HG03060 (cell line): ENCODE results near the gene TBC1D9B.
"Not testable (repeated sequence)": the region's sequence is repeated elsewhere in the genome, so short reads cannot be mapped to it uniquely, and the experiment has no call there.

Source experiments
- ATAC-seq: cut with Tn5 transposase; IDR thresholded peaks from one replicate; pipeline ENCODE4 v1.9.1; 2021; ENCODE audit warnings: low read depth, moderate number of reproducible peaks; ENCODE audit not compliant: unreplicated experiment

The TBC1D9B gene

DNA sequence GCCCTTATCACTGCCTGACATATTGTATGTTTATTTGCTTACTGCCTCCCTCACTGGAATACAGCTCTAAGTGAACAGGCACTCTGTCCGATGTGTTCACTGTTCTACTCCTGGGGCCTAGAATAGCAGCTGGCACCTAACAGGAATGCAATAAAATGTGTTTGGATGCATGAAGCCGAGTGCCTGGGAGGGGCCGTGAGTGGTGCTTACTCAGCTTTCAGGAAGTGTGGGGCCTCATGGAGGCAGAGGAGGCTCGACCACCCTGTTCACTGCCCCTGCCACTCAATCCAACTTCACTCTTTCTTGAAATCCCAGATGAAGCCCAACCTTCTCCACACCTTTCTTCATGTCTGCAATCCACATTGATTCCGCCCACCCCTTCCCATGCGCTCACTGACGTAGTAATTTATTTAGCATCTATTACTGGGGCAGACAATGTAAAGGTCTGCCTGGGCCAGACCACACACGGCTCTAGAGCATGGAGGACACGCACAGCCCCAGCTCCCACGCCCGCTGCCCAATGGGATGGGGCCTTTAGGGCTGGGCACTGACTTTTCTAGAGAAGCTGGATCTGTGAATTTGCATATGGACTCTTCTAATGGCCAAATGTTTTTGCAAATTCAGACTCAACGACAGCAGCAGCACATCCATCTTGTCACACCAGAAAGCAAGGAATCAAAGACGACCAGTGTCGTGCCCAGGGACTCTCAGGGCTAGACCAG lies 21.3 kb downstream of the TBC1D9B start:
- no peak for ATAC-seq

GRCh38 chr5:179885491-179886090 lies 22.1 kb downstream of the TBC1D9B start:
- ATAC-seq = no peak

GRCh38 chr5:179883163-179883562 lies 24.5 kb downstream of the TBC1D9B start:
- no peak for ATAC-seq

DNA sequence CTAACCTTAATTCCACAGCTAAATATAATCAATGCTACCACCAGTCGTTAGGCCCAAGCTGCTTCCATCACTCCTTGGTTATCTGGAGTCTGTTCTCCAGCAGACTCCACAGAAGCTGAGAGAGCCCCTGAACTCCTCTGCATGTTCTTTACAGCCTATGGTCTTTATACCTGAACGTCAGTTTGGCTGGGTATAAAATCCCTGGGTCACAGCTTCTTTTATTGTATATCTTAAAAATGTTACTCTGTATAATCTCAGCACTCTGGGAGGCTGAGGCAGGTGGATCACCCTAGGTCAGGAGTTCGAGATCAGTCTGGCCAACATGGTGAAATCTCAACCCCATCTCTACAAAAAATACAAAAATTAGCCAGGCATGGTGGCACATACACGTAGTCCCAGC lies 25.4 kb downstream of the TBC1D9B start:
- no peak for ATAC-seq

GRCh38 chr5:179880848-179881590 lies 26.7 kb downstream of the TBC1D9B start:
- ATAC-seq = no peak

GRCh38 chr5:179880066-179880650 lies 27.5 kb downstream of the TBC1D9B start:
- no peak for ATAC-seq

DNA sequence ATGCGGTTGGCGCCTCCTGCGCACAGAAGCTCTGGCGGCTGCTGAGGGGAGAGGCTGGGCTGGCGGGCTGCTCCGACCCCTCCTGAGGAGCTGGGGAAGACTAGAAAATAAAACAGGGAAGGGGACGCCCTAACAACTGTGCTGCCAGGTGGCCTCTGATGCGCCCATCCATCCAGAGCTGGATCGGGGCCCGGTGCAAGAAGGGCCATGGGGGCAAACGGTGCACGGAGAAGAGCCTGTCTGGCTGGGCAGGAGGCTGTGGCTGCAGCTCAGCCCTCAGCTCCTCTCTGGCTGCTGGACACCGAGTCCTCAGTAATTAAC lies 28.0 kb downstream of the TBC1D9B start:
- ATAC-seq = no peak

DNA sequence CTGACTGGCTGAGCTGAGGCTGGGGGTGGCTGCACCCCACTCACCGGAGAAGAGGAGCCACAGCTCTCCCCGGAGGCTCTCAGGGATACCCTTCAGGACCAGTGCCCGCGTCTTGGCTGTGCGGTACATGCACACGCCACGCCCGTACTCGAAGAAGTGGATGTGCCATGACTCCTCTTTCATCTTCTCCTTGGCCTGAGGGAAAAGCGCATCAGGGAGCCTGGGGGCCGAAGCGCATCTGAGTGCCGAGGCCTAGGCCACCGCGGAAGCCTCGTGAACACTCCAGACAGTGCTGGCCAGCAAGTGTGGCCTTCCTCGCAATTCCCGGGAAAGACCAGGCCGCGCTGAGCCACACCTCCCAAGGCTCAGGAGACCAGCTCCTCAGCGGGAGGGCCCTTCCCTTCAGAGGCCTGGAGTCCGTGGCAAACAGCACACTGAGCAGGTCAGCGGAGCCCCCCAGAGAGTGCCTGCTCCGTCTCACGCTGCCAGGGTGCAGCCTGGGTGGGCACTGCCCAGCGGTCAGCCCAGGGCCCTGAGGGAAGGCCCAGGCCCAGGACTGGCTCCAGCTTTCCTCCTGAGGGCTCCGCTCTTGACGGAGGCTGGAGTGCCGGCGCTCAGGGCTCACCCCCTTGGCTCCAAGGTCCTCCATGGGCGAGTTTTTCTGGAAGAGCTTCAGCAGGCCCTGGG lies 28.6 kb downstream of the TBC1D9B start:
- no peak for ATAC-seq

DNA sequence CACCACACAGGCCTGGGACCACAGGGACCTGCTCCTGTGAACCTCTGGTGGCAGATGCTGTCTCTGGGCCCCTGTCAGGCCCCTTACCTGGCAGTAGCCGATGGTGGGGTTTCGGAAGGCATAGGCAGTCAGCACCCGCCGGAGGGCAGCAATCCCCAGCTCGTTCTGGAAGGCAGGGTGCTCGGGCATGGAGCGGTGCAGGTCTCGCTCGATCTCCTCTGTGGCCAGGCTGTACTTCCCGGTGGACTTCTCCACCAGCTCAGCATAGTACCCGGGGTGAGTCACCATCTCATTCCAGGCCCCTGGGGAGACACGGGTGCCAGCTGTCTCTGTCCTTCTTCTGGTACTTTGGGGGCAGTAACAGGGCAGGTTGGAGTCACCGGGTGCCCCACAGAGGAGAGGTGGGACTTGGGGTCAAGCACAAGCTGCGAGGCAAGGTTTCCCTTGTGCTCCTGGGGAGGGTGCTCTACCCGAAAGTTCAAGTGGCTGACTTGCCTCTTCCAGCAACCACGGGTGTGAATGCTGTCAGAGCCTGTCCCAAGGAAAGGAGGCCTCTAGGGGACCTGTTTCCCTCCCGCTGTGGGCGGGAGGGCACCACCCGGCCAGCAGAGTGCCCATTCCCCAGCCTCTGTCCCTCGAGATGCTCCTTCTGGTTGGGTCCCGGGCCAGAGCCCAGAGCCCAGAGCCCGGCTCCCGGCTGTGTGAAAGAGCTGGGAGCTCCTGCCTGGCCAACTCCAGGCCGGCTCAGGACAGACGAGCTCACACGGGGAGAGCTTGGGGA lies 29.3 kb downstream of the TBC1D9B start:
- ATAC-seq = no peak

- ATAC-seq = no peak
Observed at GRCh38 chr5:179876610-179876952, 31.1 kb downstream of the TBC1D9B start.

GRCh38 chr5:179875741-179876609 lies 31.7 kb downstream of the TBC1D9B start:
- no peak for ATAC-seq

GRCh38 chr5:179874536-179875292 lies 33.0 kb downstream of the TBC1D9B start:
- ATAC-seq = no peak

DNA sequence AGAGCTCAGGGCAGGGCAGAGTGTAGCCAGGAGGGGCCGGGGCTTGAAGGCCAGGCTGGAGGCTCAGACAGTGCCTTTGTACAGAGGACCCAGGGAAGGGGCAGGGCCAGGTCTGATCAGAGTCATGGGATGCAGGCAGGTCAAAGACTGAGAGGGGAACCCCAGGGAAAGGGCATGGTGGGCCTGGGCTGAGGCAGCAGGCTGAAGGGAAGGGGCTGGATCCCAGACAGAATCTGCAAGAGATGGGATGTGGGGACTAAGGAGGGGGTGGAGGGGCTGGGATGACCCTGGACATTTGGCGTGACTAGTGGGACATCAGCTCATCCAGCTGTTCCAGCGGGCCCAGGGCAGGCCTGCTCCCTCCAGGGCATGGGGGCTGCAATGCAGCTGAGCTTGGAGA lies 33.6 kb downstream of the TBC1D9B start:
- ATAC-seq = no peak

- no peak for ATAC-seq
Observed at GRCh38 chr5:179873588-179874110, 34.0 kb downstream of the TBC1D9B start.

DNA sequence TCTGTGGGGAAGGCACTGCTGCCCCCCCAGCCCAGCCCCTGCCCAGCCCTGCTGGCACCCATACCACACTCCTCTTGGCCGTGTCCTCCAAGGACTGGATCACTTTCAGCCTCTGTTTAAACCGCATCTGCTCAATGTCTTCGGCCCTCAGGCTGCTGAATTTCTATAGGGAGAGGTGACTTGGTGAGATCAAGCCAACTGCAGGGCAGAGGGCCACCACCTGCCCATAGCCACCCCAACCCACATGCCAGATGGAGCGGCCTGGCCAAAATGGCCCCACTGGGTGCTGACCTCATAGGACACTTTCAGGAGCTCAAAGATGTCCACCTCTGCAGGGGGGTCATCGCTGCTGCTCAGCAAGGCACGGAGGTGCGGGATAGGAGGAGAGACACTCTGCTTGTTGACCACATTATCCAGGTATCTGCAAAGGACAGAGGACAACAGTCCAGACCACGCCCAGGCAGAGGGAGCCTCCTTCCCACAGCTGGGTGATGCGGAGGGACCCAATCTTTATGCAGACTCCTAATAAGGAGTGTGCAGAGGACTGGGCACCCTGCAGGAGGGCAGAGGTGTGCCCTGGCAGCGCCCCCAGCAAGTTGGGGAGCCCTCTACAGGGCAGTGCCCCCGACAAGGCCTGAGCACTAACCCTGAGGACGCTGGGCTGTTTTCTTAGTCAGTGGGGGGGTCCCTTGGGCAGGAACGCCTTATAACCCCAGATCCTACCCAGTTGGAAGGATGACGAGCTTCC lies 34.7 kb downstream of the TBC1D9B start:
- ATAC-seq = no peak

DNA sequence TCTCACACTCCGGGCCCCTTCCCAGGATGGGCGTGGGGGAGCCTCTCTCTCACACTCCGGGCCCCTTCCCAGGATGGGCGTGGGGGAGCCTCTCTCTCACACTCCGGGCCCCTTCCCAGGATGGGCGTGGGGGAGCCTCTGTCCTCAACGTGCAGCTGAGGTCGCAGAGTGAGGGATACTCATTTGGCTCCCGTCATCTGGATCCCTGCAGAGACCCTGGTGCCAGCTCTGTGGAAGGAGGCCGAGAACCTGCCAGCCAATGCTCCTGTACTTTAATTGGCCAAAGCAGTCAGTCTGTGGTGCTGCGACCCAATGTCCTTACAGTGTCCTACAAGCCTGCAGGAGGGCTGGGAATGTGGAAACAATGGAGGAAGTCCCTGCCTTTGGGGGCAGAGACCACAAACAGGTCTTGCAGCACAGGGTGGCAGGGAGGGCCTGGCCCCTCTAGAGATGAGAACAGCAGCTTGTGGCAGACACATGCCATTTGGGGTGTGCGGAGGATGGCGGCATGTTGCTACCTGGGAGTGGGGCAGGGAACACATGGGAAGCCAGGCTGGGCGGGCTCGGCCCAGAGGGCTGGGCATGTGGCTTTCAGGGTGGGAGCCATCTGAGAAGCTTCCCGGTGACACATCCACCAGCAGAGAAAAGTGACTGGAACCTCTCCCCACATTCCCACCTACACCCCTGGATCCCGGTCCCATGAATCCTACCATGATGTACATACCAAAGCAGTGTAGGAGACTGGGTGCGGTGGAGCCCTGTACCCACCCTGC lies 35.5 kb downstream of the TBC1D9B start:
- ATAC-seq = no peak

- ATAC-seq = not testable (repeated sequence)
Observed at GRCh38 chr5:179871533-179871932, 36.2 kb downstream of the TBC1D9B start.
